H9 (cell line): ENCODE results near the gene OXCT1. TPM values are rescaled to one million over a fixed set of nuclear protein-coding genes. Genes with fewer than 3 reads are reported as not detected.

Experiments used
- DNase-seq: peaks from one replicate; pipeline ENCODE4 v3.0.0-alpha.2; 2017
- H2AFZ ChIP-seq: one replicate; pipeline ENCODE4 v1.6.1; 2013; ENCODE audit warnings: mild to moderate bottlenecking, low read length, control low read depth, moderate library complexity
- H2AK5ac ChIP-seq: 2 replicates; pipeline ENCODE4 v1.6.1; 2013; ENCODE audit warnings: low read length, control low read depth, mixed read lengths; ENCODE audit not compliant: insufficient read length
- H2BK120ac ChIP-seq: one replicate; pipeline ENCODE4 v1.6.1; 2013; ENCODE audit warnings: low read depth, mild to moderate bottlenecking, low read length, control low read depth, inconsistent platforms; ENCODE audit not compliant: poor library complexity, severe bottlenecking
- H2BK12ac ChIP-seq: 2 replicates; pipeline ENCODE4 v1.6.1; 2013; ENCODE audit warnings: low read length, control low read depth, mixed read lengths, low read depth; ENCODE audit not compliant: insufficient read length
- H2BK15ac ChIP-seq: 2 replicates; pipeline ENCODE4 v1.6.1; 2013; ENCODE audit warnings: low read depth, low read length, control low read depth
- H2BK20ac ChIP-seq: one replicate; pipeline ENCODE4 v1.6.1; 2013; ENCODE audit warnings: low read depth, mild to moderate bottlenecking, low read length, control low read depth, inconsistent platforms; ENCODE audit not compliant: poor library complexity, severe bottlenecking
- H2BK5ac ChIP-seq: 2 replicates; pipeline ENCODE4 v1.6.1; 2013; ENCODE audit warnings: low read length, control low read depth, mixed read lengths; ENCODE audit not compliant: insufficient read length
- H3K14ac ChIP-seq: 2 replicates; pipeline ENCODE4 v1.6.1; 2013; ENCODE audit warnings: low read length, control low read depth; ENCODE audit not compliant: insufficient read depth
- H3K18ac ChIP-seq: 2 replicates; pipeline ENCODE4 v1.6.1; 2013; ENCODE audit warnings: low read depth, mild to moderate bottlenecking, mixed read lengths, low read length, control low read depth; ENCODE audit not compliant: insufficient read length
- H3K23ac ChIP-seq: 2 replicates; pipeline ENCODE4 v1.6.1; 2013; ENCODE audit warnings: low read length, control low read depth, mixed read lengths, low read depth; ENCODE audit not compliant: insufficient read length
- H3K23me2 ChIP-seq: 2 replicates; pipeline ENCODE4 v1.6.1; 2013; ENCODE audit warnings: low read depth, mild to moderate bottlenecking, mixed read lengths, low read length, control low read depth; ENCODE audit not compliant: insufficient read length, poor library complexity, severe bottlenecking
- H3K27ac ChIP-seq: 2 replicates; pipeline ENCODE4 v1.5.1; 2013; ENCODE audit warnings: low read length, control low read depth, mixed read lengths, low read depth; ENCODE audit not compliant: insufficient read length
- H3K27me3 ChIP-seq: 2 replicates; pipeline ENCODE4 v1.6.1; 2013; ENCODE audit warnings: low read length, control low read depth, inconsistent platforms; ENCODE audit not compliant: insufficient read depth
- H3K4ac ChIP-seq: 2 replicates; pipeline ENCODE4 v1.6.1; 2013; ENCODE audit warnings: low read depth, mild to moderate bottlenecking, control low read depth, inconsistent platforms, low read length, moderate library complexity
- H3K4me1 ChIP-seq: 2 replicates; pipeline ENCODE4 v1.6.1; 2013; ENCODE audit warnings: low read length, control low read depth, inconsistent platforms; ENCODE audit not compliant: insufficient read depth
- H3K4me2 ChIP-seq: 2 replicates; pipeline ENCODE4 v1.6.1; 2013; ENCODE audit warnings: low read length, control low read depth, mixed read lengths; ENCODE audit not compliant: insufficient read length, insufficient read depth
- H3K56ac ChIP-seq: 2 replicates; pipeline ENCODE4 v1.6.1; 2013; ENCODE audit warnings: low read depth, mild to moderate bottlenecking, mixed read lengths, low read length, control low read depth; ENCODE audit not compliant: insufficient read length
- H3K79me1 ChIP-seq: 2 replicates; pipeline ENCODE4 v1.6.1; 2013; ENCODE audit warnings: low read depth, mild to moderate bottlenecking, moderate library complexity, low read length, control low read depth, inconsistent platforms; ENCODE audit not compliant: insufficient read depth, poor library complexity, severe bottlenecking
- H3K79me2 ChIP-seq: 2 replicates; pipeline ENCODE4 v1.6.1; 2013; ENCODE audit warnings: low read length, control low read depth, inconsistent platforms; ENCODE audit not compliant: insufficient read depth
- H3K9ac ChIP-seq: 2 replicates; pipeline ENCODE4 v1.6.1; 2013; ENCODE audit warnings: low read length, control low read depth, mixed read lengths; ENCODE audit not compliant: insufficient read length; ENCODE audit errors: extremely low read depth
- H3K9me3 ChIP-seq: one replicate; pipeline ENCODE4 v1.6.1; 2013; ENCODE audit warnings: low read depth, low read length, inconsistent platforms; ENCODE audit not compliant: control insufficient read depth
- H3T11ph ChIP-seq: one replicate; pipeline ENCODE4 v1.6.1; 2013; ENCODE audit warnings: mild to moderate bottlenecking, low read length, control low read depth, inconsistent platforms
- H4K20me1 ChIP-seq: one replicate; pipeline ENCODE4 v1.6.1; 2013; ENCODE audit not compliant: control insufficient read depth, insufficient read length, insufficient read depth
- H4K5ac ChIP-seq: 2 replicates; pipeline ENCODE4 v1.6.1; 2013; ENCODE audit warnings: low read depth, mild to moderate bottlenecking, mixed read lengths, low read length, control low read depth; ENCODE audit not compliant: insufficient read length
- H4K8ac ChIP-seq: replicated peaks from 2 replicates; pipeline ENCODE4 v1.6.1; 2013; ENCODE audit warnings: low read length, control low read depth, mixed read lengths, low read depth; ENCODE audit not compliant: insufficient read length
- H4K91ac ChIP-seq: 2 replicates; pipeline ENCODE4 v1.6.1; 2013; ENCODE audit warnings: low read depth, mild to moderate bottlenecking, moderate library complexity, mixed read lengths, low read length, control low read depth; ENCODE audit not compliant: insufficient read length
- H3K27ac Mint-ChIP-seq, 3 experiments: 2 replicates in 2 of 3; 3 replicates in 1 of 3; pipeline ENCODE4 v1.8.0; 2020 to 2021; ENCODE audit warnings: mixed read lengths in 3 of 3, mild to moderate bottlenecking in 1 of 3, moderate library complexity in 1 of 3
- H3K27me3 Mint-ChIP-seq: 2 replicates; pipeline ENCODE4 v1.8.0; 2021; ENCODE audit warnings: low read depth, mild to moderate bottlenecking, moderate library complexity, mixed read lengths
- H3K36me3 Mint-ChIP-seq, 3 experiments: 2 replicates in 2 of 3; 3 replicates in 1 of 3; pipeline ENCODE4 v1.8.0; 2020 to 2021; ENCODE audit warnings: low read depth in 3 of 3, mixed read lengths in 3 of 3; ENCODE audit not compliant: insufficient read depth in 1 of 3
- H3K4me1 Mint-ChIP-seq, 2 experiments: 2 replicates each; pipeline ENCODE4 v1.8.0; 2020; ENCODE audit warnings: mixed read lengths in 2 of 2
- H3K4me3 Mint-ChIP-seq, 2 experiments: 2 replicates in 1 of 2; 3 replicates in 1 of 2; pipeline ENCODE4 v1.8.0; 2020 to 2021; ENCODE audit warnings: mild to moderate bottlenecking in 2 of 2, mixed read lengths in 2 of 2, moderate library complexity in 1 of 2
- H3K9me3 Mint-ChIP-seq, 2 experiments: 2 replicates in 1 of 2; 3 replicates in 1 of 2; pipeline ENCODE4 v1.8.0; 2020; ENCODE audit warnings: mild to moderate bottlenecking in 2 of 2, mixed read lengths in 2 of 2, moderate library complexity in 1 of 2
- CTCF ChIP-seq: fragments of 200-600 bp; sonication (generic); conservative IDR thresholded peaks from 3 replicates; pipeline ENCODE4 v1.8.0; 2021; ENCODE audit warnings: antibody characterized with exemption, mild to moderate bottlenecking
- WGBS: extraction: QIAGEN DNeasy Blood & Tissue Kit; methylation state at CpG from one replicate; pipeline ENCODE4 v1.1.7; 2013; ENCODE audit warnings: missing lambda C conversion rate, low lambda C conversion rate, mixed read lengths; ENCODE audit not compliant: insufficient read length; ENCODE audit errors: extremely low coverage; 5-methylcytosine and 5-hydroxymethylcytosine counted together
- total RNA-seq: library from RNA; stranded (reverse); gene quantifications from 2 replicates; pipeline ENCODE4 v1.2.1, GENCODE V29; 2021

OXCT1 gene
- total RNA-seq, 1 experiment from 2014 or later, result 25.6 TPM

- Histone ChIP-seq H3K23ac (no peak overlapping the region), H3T11ph (no peak overlapping the region), H2AK5ac (no peak overlapping the region), H3K4me1 (no peaks in the 10 kb centered on the region), H3K56ac (no peak overlapping the region), H3K79me2 (0 out of 2 replicates have a peak, but pooled peaks cover 2% of the 10 kb centered on the region), H4K5ac (no peak overlapping the region), H2AFZ (no peak overlapping the region), H2BK5ac (no peak overlapping the region), H3K79me1 (no peaks in the 10 kb centered on the region), H2BK120ac (no peak overlapping the region), H3K4ac (no peak overlapping the region), H2BK15ac (no peak overlapping the region), H3K4me2 (no peak overlapping the region), H4K91ac (no peak overlapping the region), H4K8ac (no peak overlapping the region), H3K23me2 (no peaks in the 10 kb centered on the region), H2BK20ac (no peak overlapping the region), H3K9ac (no peak overlapping the region), H3K9me3 (no peaks in the 10 kb centered on the region), H3K18ac (no peak overlapping the region), H2BK12ac (no peak overlapping the region), H3K14ac (no peak overlapping the region), H3K27me3 (no peaks in the 10 kb centered on the region), H3K27ac (no peak overlapping the region), H4K20me1 (no peaks in the 10 kb centered on the region)
- H3K27me3 Mint-ChIP-seq, result no peaks in the 10 kb centered on the region; the same call in 1 of the 2 replicates
- no peak overlapping the region; a peak in 1 of 7 replicates for H3K27ac Mint-ChIP-seq
- no CpG with 5 or more reads among the region's 3 CpGs for WGBS
- no peak for TF ChIP-seq CTCF
- DNase-seq, result no peak
- H3K36me3 Mint-ChIP-seq, result no peaks in the 10 kb centered on the region; a peak in 1 of 7 replicates
- no peaks in the 10 kb centered on the region for H3K9me3 Mint-ChIP-seq
- peaks cover 0 to 3% of the 10 kb centered on the region in 2 experiments; a peak in 1 of 4 replicates for H3K4me1 Mint-ChIP-seq
- no peak overlapping the region for H3K4me3 Mint-ChIP-seq
Measured at GRCh38 chr5:41822036-41822435, 48.2 kb downstream of the OXCT1 start.
